Lower lobe of right lung (tissue), 2 donors: ENCODE data around the gene RGS10. TPM values are rescaled to one million over a fixed set of nuclear protein-coding genes. Genes with fewer than 3 reads are reported as not detected.

Experiments
- ATAC-seq, 2 donors: fragments of 200-7000 bp; cut with Tn5 transposase; one replicate each; pipeline ENCODE4 v1.9.1; 2020 to 2022; ENCODE audit warnings: mild to moderate bottlenecking in 2 of 2, moderate library complexity in 2 of 2
- DNase-seq: peaks from one replicate; pipeline ENCODE4 v3.0.0-alpha.2; 2020
- H3K27ac ChIP-seq: fragments of 200-600 bp; one replicate; pipeline ENCODE4 v1.8.0; 2022
- H3K27me3 ChIP-seq: fragments of 200-600 bp; one replicate; pipeline ENCODE4 v1.8.0; 2022; ENCODE audit warnings: low read depth
- H3K36me3 ChIP-seq: fragments of 200-600 bp; one replicate; pipeline ENCODE4 v1.8.0; 2022; ENCODE audit warnings: mild to moderate bottlenecking
- H3K4me1 ChIP-seq: fragments of 200-600 bp; one replicate; pipeline ENCODE4 v1.8.0; 2022
- H3K4me3 ChIP-seq: fragments of 200-600 bp; one replicate; pipeline ENCODE4 v1.8.0; 2022; ENCODE audit warnings: mild to moderate bottlenecking
- H3K9me3 ChIP-seq: fragments of 200-600 bp; one replicate; pipeline ENCODE4 v1.8.0; 2022
- CTCF ChIP-seq: fragments of 200-600 bp; IDR thresholded peaks from one replicate; pipeline ENCODE4 v1.8.0; 2022; ENCODE audit warnings: antibody characterized with exemption, mild to moderate bottlenecking
- intact Hi-C: fragments of 100-400 bp; cut with DNase I; formaldehyde crosslinking; loops from one replicate; pipeline ENCODE4 v1.11.0; 2022
- total RNA-seq: library from RNA; stranded (reverse); fragmentation: NEBNext Ultra II Directional; extraction: Animal tissue kit (Norgen Biotek cat#: 25700); gene quantifications from one replicate; pipeline ENCODE4 v1.2.1, GENCODE V29; 2021
- donor health status: DM: no; HTN: yes; CAD: no; lungs with severe emphysema.

Gene RGS10
- total RNA-seq, 1 donor from 2014 or later, result 47.3 TPM

- intact Hi-C loops, result no loop called here
- Histone ChIP-seq H3K4me1 (peaks cover 4% of the 10 kb centered on the region), H3K36me3 (no peaks in the 10 kb centered on the region), H3K27ac (no peak overlapping the region), H3K27me3 (peaks cover 13% of the 10 kb centered on the region), H3K4me3 (no peak overlapping the region), H3K9me3 (no peaks in the 10 kb centered on the region)
- no peak for TF ChIP-seq CTCF
- no peak for DNase-seq
- no peak for ATAC-seq
Observed at GRCh38 chr10:119481781-119482426, 60.6 kb downstream of the RGS10 start.

- Histone ChIP-seq H3K36me3 (no peaks in the 10 kb centered on the region), H3K4me3 (no peak overlapping the region), H3K9me3 (no peaks in the 10 kb centered on the region), H3K27me3 (peaks cover 13% of the 10 kb centered on the region), H3K27ac (no peak overlapping the region), H3K4me1 (peaks cover 4% of the 10 kb centered on the region)
- no peak for DNase-seq
- TF ChIP-seq CTCF, result no peak
- intact Hi-C loops, result no loop called here
- no peak for ATAC-seq
Observed at GRCh38 chr10:119480667-119481066, 61.9 kb downstream of the RGS10 start.

- H3K27ac ChIP-seq, result no peak overlapping the region
- no peak overlapping the region for H3K4me3 ChIP-seq
- no peaks in the 10 kb centered on the region for H3K9me3 ChIP-seq
- no peak for ATAC-seq
- DNase-seq, result no peak
- H3K4me1 ChIP-seq, result peaks cover 4% of the 10 kb centered on the region
- TF ChIP-seq CTCF, result no peak
- intact Hi-C loops, result no loop called here
- H3K36me3 ChIP-seq, result no peaks in the 10 kb centered on the region
- H3K27me3 ChIP-seq, result peaks cover 13% of the 10 kb centered on the region
Observed at GRCh38 chr10:119479532-119479931, 63.0 kb downstream of the RGS10 start.

GRCh38 chr10:119478811-119479341, 63.6 kb downstream of the RGS10 start:
- DNase-seq (no peak), ATAC-seq (no peak)

DNA sequence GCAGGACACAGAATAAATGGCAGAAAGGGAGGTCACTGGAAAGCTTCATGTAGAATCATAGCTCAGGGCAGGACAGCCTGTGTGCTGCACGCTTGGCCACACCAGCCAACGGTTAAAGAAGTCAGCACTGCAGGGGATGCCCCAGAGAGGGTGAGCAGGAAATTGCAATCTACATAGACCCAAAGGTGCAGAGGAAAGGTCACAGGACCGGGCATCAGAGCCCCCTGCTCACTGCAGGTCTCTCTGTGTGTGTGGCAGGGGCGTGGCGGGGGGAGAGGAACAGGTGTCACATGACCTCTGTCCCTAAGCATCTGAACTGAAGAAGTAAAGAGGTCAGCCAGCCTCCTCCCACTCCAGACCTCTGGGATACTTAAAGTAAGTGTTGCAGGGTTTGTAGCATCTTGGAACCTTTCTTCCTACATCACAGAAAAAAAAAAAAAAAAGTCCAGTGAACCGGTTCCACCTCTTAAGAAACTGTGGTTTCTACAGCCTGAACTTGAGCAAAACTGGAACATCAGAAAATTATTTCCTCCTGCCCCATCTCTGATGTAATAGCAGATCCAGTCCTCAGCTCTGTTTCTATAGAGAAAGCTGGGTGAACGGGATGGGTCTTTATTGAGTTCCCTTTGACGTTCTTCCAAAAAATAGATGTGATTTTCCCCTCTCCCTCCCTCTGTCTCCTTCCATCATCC, 64.3 kb downstream of the RGS10 start:
- DNase-seq, result no peak
- no peak for ATAC-seq
- intact Hi-C loops, result no loop called here
- H3K9me3 ChIP-seq, result no peaks in the 10 kb centered on the region
- H3K36me3 ChIP-seq, result no peaks in the 10 kb centered on the region
- H3K27ac ChIP-seq, result no peak overlapping the region
- peaks cover 13% of the 10 kb centered on the region for H3K27me3 ChIP-seq
- TF ChIP-seq CTCF, result no peak
- H3K4me3 ChIP-seq, result no peak overlapping the region
- peaks cover 4% of the 10 kb centered on the region for H3K4me1 ChIP-seq

More at GRCh38 chr10:119478811-119479341, 63.6 kb downstream of the RGS10 start:
- TF ChIP-seq CTCF, result no peak
- H3K36me3 ChIP-seq, result no peaks in the 10 kb centered on the region
- no peak overlapping the region for H3K27ac ChIP-seq
- intact Hi-C loops, result no loop called here
- H3K4me3 ChIP-seq, result no peak overlapping the region
- H3K27me3 ChIP-seq, result peaks cover 13% of the 10 kb centered on the region
- no peaks in the 10 kb centered on the region for H3K9me3 ChIP-seq
- peaks cover 4% of the 10 kb centered on the region for H3K4me1 ChIP-seq
